ENCODE measurements around the gene TCIRG1.

DNA sequence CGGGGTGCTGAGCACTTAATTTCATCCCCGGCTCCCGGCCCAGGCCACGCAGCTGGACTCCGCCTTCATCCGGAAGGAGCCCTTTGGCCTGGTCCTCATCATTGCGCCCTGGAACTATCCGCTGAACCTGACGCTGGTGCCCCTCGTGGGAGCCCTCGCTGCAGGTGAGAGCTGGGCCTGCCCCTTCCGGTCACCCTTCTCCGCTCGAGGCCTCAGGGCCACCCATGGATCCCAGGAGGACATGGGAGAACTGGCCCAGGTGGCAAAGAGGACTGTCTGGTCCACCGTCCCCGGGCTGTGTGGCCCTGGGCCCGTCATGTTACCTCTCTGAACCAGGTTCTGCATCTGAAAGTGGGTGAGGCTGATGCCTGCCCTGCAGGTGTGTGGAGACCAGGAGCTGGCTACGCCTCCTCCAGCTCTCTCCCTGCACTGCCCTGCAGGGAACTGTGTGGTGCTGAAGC is 20.1 kb upstream of the TCIRG1 start:
- TF ChIP-seq POLR2A (IDR thresholded peaks at IDR 0.05; ENCODE audit: extremely low read depth, insufficient read length) (no peak), MYC (IDR thresholded peaks at IDR 0.05; ENCODE audit: low read depth, low read length) (no peak)
- TF ChIP-seq, protein P1, sequence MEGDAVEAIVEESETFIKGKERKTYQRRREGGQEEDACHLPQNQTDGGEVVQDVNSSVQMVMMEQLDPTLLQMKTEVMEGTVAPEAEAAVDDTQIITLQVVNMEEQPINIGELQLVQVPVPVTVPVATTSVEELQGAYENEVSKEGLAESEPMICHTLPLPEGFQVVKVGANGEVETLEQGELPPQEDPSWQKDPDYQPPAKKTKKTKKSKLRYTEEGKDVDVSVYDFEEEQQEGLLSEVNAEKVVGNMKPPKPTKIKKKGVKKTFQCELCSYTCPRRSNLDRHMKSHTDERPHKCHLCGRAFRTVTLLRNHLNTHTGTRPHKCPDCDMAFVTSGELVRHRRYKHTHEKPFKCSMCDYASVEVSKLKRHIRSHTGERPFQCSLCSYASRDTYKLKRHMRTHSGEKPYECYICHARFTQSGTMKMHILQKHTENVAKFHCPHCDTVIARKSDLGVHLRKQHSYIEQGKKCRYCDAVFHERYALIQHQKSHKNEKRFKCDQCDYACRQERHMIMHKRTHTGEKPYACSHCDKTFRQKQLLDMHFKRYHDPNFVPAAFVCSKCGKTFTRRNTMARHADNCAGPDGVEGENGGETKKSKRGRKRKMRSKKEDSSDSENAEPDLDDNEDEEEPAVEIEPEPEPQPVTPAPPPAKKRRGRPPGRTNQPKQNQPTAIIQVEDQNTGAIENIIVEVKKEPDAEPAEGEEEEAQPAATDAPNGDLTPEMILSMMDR (IDR thresholded peaks at IDR 0.05; ENCODE audit: low read depth, low read length): no peak
- TF ChIP-seq, protein P2, sequence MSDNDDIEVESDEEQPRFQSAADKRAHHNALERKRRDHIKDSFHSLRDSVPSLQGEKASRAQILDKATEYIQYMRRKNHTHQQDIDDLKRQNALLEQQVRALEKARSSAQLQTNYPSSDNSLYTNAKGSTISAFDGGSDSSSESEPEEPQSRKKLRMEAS (IDR thresholded peaks at IDR 0.05; ENCODE audit: low read depth, low read length): no peak
